HL-60 (cell line): ENCODE results near the gene APEH.

ENCODE experiments used
- DNase-seq, 2 experiments: peaks; one replicate each; pipeline ENCODE4 v3.0.0-alpha.2; 2010 to 2020; ENCODE audit warnings: low read depth in 1 of 2, low spot score in 1 of 2
- H3K27ac ChIP-seq: fragments of 250-450 bp; sonication (Bioruptor Pico); replicated peaks from 2 replicates; pipeline ENCODE4 v1.5.1; 2020; ENCODE audit warnings: mild to moderate bottlenecking, moderate library complexity
- H3K27me3 ChIP-seq: fragments of 250-450 bp; sonication (Bioruptor Pico); 2 replicates; pipeline ENCODE4 v1.5.1; 2021; ENCODE audit warnings: mild to moderate bottlenecking, moderate library complexity; ENCODE audit not compliant: insufficient read depth, poor library complexity, severe bottlenecking
- H3K4me3 ChIP-seq: replicated peaks from 2 replicates; pipeline ENCODE4 v1.5.1; 2011; ENCODE audit warnings: mild to moderate bottlenecking, control low read depth, low read length; ENCODE audit not compliant: insufficient read depth
- CTCF ChIP-seq: IDR thresholded peaks from one replicate; pipeline ENCODE4 v1.5.1; 2011; ENCODE audit warnings: low read length, control low read depth, inconsistent platforms; ENCODE audit not compliant: insufficient read depth
- GABPA ChIP-seq: IDR thresholded peaks from 2 replicates; pipeline ENCODE4 v1.6.1; 2012; ENCODE audit warnings: low read depth
- POLR2AphosphoS5 ChIP-seq: IDR thresholded peaks from 2 replicates; pipeline ENCODE4 v1.6.1; 2012; ENCODE audit warnings: low read depth
- SPI1 ChIP-seq: IDR thresholded peaks from 2 replicates; pipeline ENCODE4 v1.6.1; 2012; ENCODE audit warnings: low read depth, mild to moderate bottlenecking, borderline replicate concordance
- TF ChIP-seq, protein P1 (sequence below): IDR thresholded peaks from 2 replicates; pipeline ENCODE4 v1.6.1; 2012; ENCODE audit warnings: low read depth; ENCODE audit not compliant: insufficient replicate concordance

The APEH gene

GRCh38 chr3:49668861-49669260, 5.3 kb upstream of the APEH start:
- H3K27me3 ChIP-seq, result no peaks in the 10 kb centered on the region
- H3K4me3 ChIP-seq, result no peak overlapping the region
- H3K27ac ChIP-seq, result no peak overlapping the region
- no peak for DNase-seq
- TF ChIP-seq, protein P1, sequence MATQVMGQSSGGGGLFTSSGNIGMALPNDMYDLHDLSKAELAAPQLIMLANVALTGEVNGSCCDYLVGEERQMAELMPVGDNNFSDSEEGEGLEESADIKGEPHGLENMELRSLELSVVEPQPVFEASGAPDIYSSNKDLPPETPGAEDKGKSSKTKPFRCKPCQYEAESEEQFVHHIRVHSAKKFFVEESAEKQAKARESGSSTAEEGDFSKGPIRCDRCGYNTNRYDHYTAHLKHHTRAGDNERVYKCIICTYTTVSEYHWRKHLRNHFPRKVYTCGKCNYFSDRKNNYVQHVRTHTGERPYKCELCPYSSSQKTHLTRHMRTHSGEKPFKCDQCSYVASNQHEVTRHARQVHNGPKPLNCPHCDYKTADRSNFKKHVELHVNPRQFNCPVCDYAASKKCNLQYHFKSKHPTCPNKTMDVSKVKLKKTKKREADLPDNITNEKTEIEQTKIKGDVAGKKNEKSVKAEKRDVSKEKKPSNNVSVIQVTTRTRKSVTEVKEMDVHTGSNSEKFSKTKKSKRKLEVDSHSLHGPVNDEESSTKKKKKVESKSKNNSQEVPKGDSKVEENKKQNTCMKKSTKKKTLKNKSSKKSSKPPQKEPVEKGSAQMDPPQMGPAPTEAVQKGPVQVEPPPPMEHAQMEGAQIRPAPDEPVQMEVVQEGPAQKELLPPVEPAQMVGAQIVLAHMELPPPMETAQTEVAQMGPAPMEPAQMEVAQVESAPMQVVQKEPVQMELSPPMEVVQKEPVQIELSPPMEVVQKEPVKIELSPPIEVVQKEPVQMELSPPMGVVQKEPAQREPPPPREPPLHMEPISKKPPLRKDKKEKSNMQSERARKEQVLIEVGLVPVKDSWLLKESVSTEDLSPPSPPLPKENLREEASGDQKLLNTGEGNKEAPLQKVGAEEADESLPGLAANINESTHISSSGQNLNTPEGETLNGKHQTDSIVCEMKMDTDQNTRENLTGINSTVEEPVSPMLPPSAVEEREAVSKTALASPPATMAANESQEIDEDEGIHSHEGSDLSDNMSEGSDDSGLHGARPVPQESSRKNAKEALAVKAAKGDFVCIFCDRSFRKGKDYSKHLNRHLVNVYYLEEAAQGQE, result no peak
- no peak for TF ChIP-seq SPI1
- TF ChIP-seq POLR2AphosphoS5, result no peak
- no peak for TF ChIP-seq CTCF
- no peak for TF ChIP-seq GABPA

DNA sequence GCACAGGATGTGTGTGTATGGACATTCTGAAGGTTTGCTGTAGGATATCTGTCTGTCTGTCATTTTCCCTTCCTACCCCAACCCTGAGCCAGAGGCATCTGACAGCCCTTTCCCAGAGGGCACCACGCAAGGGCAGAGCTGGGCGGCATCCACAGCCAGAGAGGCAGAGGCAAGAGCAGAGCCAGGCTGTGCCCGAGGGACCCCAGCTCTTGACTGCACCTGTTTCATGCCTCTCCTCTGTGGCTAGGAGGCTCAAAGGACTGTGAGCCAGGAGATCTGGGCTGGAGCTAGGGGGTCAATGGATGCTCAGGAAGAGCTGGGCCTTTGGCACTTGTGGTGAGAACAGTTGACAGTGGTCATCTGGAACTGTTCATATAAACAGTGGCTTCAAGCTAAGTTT, 4.8 kb upstream of the APEH start:
- no peaks in the 10 kb centered on the region for H3K27me3 ChIP-seq
- TF ChIP-seq, protein P1, result no peak
- no peak for TF ChIP-seq CTCF
- no peak for TF ChIP-seq POLR2AphosphoS5
- TF ChIP-seq GABPA, result no peak
- TF ChIP-seq SPI1, result no peak
- H3K4me3 ChIP-seq, result no peak overlapping the region
- no peak overlapping the region for H3K27ac ChIP-seq
- DNase-seq, result no peak

DNA sequence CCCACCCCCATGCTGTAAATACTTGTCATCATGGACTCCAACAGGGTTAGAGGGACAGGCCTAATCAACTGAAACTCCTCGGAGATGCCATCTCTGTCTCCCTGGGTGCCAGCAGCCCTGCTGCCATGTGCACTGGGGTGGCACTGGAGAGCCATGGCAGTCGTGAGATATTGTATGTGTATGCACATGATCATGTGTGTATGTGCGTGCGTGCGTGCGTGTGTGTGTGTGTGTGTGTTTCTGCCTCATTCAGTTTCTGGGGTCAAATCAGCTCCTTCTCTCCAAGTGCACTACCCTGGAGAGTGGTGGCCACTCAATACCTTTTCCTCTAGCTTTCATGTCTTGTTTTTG, 3.2 kb upstream of the APEH start:
- no peak for TF ChIP-seq SPI1
- no peak for TF ChIP-seq GABPA
- no peak for TF ChIP-seq CTCF
- TF ChIP-seq POLR2AphosphoS5, result no peak
- TF ChIP-seq, protein P1, result no peak
- Histone ChIP-seq H3K4me3 (no peak overlapping the region), H3K27me3 (no peaks in the 10 kb centered on the region), H3K27ac (no peak overlapping the region)
- DNase-seq, result no peak
